Activated B cell treated with CpG ODN at 0.5 μM for 24 hours (primary cell): Measurements from ENCODE around the gene KMO. TPM values are rescaled to one million over a fixed set of nuclear protein-coding genes. Genes with fewer than 3 reads are reported as not detected.

ENCODE experiments used
- ATAC-seq: fragments of 200-7000 bp; cut with Tn5 transposase; one replicate; pipeline ENCODE4 v1.10.0; 2021; ENCODE audit warnings: low read depth, mild to moderate bottlenecking, moderate library complexity
- CTCF ChIA-PET: fragments of 350-600 bp; sonication (Branson Sonifier 250); formaldehyde crosslinking; loops from one replicate; lab custom pipeline; 2021; ENCODE audit warnings: antibody characterized with exemption; lab: Charles Lee
- POLR2A ChIA-PET: fragments of 350-600 bp; sonication (Branson Sonifier 250); formaldehyde crosslinking; loops from one replicate; lab custom pipeline; 2021; ENCODE audit warnings: antibody characterized with exemption; lab: Charles Lee
- DNase-seq: peaks from one replicate; pipeline ENCODE4 v3.0.0; 2022
- H3K27ac Mint-ChIP-seq: one replicate; pipeline ENCODE4 v1.8.0; 2020; ENCODE audit warnings: mixed read lengths
- H3K27me3 Mint-ChIP-seq: one replicate; pipeline ENCODE4 v1.8.0; 2021; ENCODE audit warnings: mixed read lengths
- H3K36me3 Mint-ChIP-seq: one replicate; pipeline ENCODE4 v1.8.0; 2021; ENCODE audit warnings: low read depth, mixed read lengths
- H3K4me1 Mint-ChIP-seq: one replicate; pipeline ENCODE4 v1.8.0; 2021; ENCODE audit warnings: mixed read lengths
- H3K4me3 Mint-ChIP-seq: one replicate; pipeline ENCODE4 v1.8.0; 2020; ENCODE audit warnings: mild to moderate bottlenecking, mixed read lengths
- H3K9me3 Mint-ChIP-seq: one replicate; pipeline ENCODE4 v1.8.0; 2020; ENCODE audit warnings: mixed read lengths
- CTCF ChIP-seq: fragments of 200-600 bp; IDR thresholded peaks from one replicate; pipeline ENCODE4 v1.8.0; 2022; ENCODE audit warnings: antibody characterized with exemption, mild to moderate bottlenecking
- intact Hi-C: fragments of 100-400 bp; cut with micrococcal nuclease; formaldehyde crosslinking; loops from one replicate; pipeline ENCODE4 v1.15.1; 2024
- total RNA-seq: library from RNA; stranded (reverse); gene quantifications from 2 replicates; pipeline ENCODE4 v1.2.3, GENCODE V29; 2022

The KMO gene
- total RNA-seq, 1 donor from 2014 or later, result 53.6 TPM

GRCh38 chr1:241518476-241519307 lies 13.5 kb upstream of the KMO start:
- Mint-ChIP-seq H3K27ac (peak overlapping the region; percentile 72), H3K36me3 (peaks cover 28% of the 10 kb centered on the region), H3K9me3 (no peaks in the 10 kb centered on the region), H3K4me3 (peak overlapping the region; percentile 91), H3K4me1 (peaks cover 24% of the 10 kb centered on the region), H3K27me3 (no peaks in the 10 kb centered on the region)
- intact Hi-C loops, result loop anchor here (1.0 to 10.0 kb wide), 6 partner anchors 13 to 1737 kb away; partner anchors contain the start of genes CEP170, CHML and OPN3
- DNase-seq (no peak), ATAC-seq (no peak)
- ChIA-PET CTCF (interaction anchor here (0.9 to 1.0 kb wide), 2 partner anchors 9 to 12 kb away, joined by 3 read pairs; no protein-coding TSS in a partner anchor), POLR2A (interaction anchor here (1.1 to 2.5 kb wide), 7 partner anchors 13 to 329 kb away, joined by 3 to 14 read pairs (median 5); partner anchors contain the start of genes CHML, EXO1, KMO and OPN3)
- no peak for TF ChIP-seq CTCF

DNA sequence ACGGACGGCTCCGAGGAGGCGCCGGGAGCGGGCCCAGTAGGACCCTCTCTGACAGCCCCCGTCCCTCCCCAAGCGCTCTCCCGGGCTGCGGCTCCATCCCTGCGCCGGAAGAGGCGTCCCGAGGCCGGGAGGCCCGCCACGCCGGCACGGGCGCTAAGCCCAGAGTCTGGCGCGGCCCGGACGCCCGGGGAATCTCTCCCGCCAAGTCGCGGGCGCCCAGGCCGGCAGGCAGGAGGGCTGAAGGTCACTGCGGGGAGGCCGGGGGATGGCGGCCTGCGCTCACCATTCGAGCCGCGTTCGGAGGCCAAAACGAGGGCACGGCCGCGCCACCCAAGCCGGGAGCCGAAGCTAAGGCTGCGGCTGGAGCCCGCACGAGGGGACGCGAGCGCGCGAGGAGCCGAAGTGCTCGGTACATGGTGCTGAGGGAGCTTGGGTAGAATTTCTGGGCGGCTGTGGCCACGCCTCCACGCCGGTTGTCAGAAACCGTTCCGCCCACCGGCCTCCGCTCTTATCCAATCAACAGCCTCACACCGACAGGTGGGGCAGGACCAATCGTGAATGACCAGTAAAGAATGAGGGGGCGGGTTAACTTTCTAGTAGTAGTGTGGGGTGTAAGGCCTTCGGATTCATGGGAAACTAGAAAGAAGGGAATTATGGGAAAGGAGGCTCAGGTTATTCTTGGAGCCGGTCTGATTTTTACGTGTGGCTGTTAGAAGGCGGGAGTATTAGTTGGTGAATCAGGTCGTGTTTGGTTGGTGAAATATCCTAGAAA lies 12.7 kb upstream of the KMO start, which contains the start of gene FH:
FH (minus strand) TSS at position 448 of the 772 bp plus-strand sequence; CDS start at position 415, 33 bp downstream.
- ChIA-PET CTCF (interaction anchor here (1.0 kb wide), 1 partner anchor 8 kb away, joined by 3 read pairs; no protein-coding TSS in a partner anchor), POLR2A (interaction anchor here (0.6 to 2.5 kb wide), 9 partner anchors 13 to 331 kb away, joined by 3 to 14 read pairs (median 4); partner anchors contain the start of genes CHML, EXO1, KMO and OPN3)
- no peaks in the 10 kb centered on the region for H3K27me3 Mint-ChIP-seq
- peak within 1 kb of the TSS; percentile 91 for H3K4me3 Mint-ChIP-seq
- DNase-seq (peak; percentile 87), ATAC-seq (peak; percentile 98)
- intact Hi-C loops, result loop anchor here (1.0 to 10.0 kb wide), 6 partner anchors 12 to 1736 kb away; partner anchors contain the start of genes CEP170, CHML and OPN3
- no peaks in the 10 kb centered on the region for H3K9me3 Mint-ChIP-seq
- H3K36me3 Mint-ChIP-seq, result peaks cover 23% of the 10 kb centered on the region
- H3K27ac Mint-ChIP-seq, result peak within 1 kb of the TSS; percentile 72
- H3K4me1 Mint-ChIP-seq, result peaks cover 21% of the 10 kb centered on the region
- no peak for TF ChIP-seq CTCF

GRCh38 chr1:241520080-241520465 lies 12.1 kb upstream of the KMO start:
- DNase-seq, result no peak
- no peaks in the 10 kb centered on the region for H3K9me3 Mint-ChIP-seq
- POLR2A ChIA-PET, result interaction anchor here (0.6 to 2.5 kb wide), 9 partner anchors 12 to 331 kb away, joined by 3 to 14 read pairs (median 4); partner anchors contain the start of genes CHML, EXO1, KMO and OPN3
- H3K4me1 Mint-ChIP-seq, result peaks cover 18% of the 10 kb centered on the region
- CTCF ChIA-PET, result interaction anchor here (0.7 to 1.0 kb wide), 2 partner anchors 8 to 91 kb away, joined by 3 read pairs; no protein-coding TSS in a partner anchor
- no peak overlapping the region for H3K27ac Mint-ChIP-seq
- H3K36me3 Mint-ChIP-seq, result peaks cover 18% of the 10 kb centered on the region
- intact Hi-C loops, result no loop called here
- H3K4me3 Mint-ChIP-seq, result no peak overlapping the region
- ATAC-seq, result no peak
- TF ChIP-seq CTCF, result no peak
- H3K27me3 Mint-ChIP-seq, result no peaks in the 10 kb centered on the region

DNA sequence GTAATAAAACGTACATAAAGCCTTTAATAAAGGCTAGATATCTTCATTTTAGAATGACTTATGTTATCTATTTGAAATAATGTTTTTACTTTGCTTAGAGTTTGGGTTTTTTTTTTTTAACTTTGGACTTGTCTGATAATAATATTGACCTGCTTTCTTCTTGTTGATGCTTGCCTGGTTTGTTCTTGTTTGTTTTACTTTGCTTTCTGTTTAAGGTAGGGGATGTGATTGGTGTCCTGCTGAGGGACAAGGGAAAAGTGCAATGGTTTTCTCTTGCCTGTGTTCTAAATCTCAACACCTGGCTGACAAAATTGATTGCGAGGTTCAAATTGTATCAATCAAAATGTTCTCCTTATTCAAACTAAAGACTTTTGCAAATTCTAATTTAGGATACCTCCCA lies 10.5 kb upstream of the KMO start:
- intact Hi-C loops, result no loop called here
- H3K4me1 Mint-ChIP-seq, result peaks cover 16% of the 10 kb centered on the region
- no peaks in the 10 kb centered on the region for H3K9me3 Mint-ChIP-seq
- no peaks in the 10 kb centered on the region for H3K27me3 Mint-ChIP-seq
- ATAC-seq (no peak), DNase-seq (no peak)
- no peak overlapping the region for H3K27ac Mint-ChIP-seq
- peaks cover 7% of the 10 kb centered on the region for H3K36me3 Mint-ChIP-seq
- TF ChIP-seq CTCF, result no peak
- no peak overlapping the region for H3K4me3 Mint-ChIP-seq
- POLR2A ChIA-PET, result interaction anchor here (0.7 kb wide), 1 partner anchor 30 kb away, joined by 3 read pairs; no protein-coding TSS in a partner anchor
- CTCF ChIA-PET, result no interaction called here
